ENCODE measurements around the gene RHBDF2.

DNA sequence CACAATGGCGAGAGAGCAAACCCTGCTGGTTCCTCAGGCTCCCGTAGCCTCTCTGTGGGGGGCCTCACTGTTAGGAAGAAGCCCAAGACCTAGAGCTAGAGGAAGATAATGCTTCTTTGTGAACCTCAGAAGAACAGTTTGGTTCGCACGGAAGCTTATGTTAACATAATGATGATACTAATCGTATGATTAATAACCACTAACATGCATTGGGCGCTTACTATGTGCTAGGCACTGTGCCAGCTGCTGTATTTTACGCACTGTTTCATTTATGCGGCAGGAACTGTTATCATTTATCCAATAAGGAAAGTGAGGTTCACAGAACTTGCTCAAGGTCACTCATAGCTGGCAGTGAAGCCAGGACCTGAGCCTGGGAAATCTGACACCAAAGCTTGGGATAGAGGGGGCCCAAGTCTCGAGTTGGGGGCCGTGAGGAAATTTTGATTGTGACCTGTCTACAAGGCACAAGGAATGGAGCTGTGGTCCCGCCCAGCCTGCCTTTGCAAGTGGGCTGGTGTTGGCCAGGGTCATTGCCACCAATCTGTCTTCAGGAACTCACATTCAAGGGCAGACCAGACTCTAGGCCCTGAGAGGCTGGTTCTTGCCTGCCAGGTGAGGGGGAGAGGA is 45.4 kb upstream of the RHBDF2 start:
- TF ChIP-seq, protein P1, sequence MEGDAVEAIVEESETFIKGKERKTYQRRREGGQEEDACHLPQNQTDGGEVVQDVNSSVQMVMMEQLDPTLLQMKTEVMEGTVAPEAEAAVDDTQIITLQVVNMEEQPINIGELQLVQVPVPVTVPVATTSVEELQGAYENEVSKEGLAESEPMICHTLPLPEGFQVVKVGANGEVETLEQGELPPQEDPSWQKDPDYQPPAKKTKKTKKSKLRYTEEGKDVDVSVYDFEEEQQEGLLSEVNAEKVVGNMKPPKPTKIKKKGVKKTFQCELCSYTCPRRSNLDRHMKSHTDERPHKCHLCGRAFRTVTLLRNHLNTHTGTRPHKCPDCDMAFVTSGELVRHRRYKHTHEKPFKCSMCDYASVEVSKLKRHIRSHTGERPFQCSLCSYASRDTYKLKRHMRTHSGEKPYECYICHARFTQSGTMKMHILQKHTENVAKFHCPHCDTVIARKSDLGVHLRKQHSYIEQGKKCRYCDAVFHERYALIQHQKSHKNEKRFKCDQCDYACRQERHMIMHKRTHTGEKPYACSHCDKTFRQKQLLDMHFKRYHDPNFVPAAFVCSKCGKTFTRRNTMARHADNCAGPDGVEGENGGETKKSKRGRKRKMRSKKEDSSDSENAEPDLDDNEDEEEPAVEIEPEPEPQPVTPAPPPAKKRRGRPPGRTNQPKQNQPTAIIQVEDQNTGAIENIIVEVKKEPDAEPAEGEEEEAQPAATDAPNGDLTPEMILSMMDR (conservative IDR thresholded peaks at IDR 0.05; ENCODE audit: low read depth, low read length), result no peak
- no peak for TF ChIP-seq EZH2phosphoT487 (IDR thresholded peaks at IDR 0.05; ENCODE audit: borderline replicate concordance, low read length)
